SW 1271 (cell line): ENCODE results near the gene DGCR6L.
"Not testable (repeated sequence)": the region's sequence is repeated elsewhere in the genome, so short reads cannot be mapped to it uniquely, and the experiment has no call there.

Source experiments
- DNase-seq, 2 experiments: peaks; one replicate each; lab custom pipeline; 2025; lab: John Stamatoyannopoulos, UW

DGCR6L gene

DNA sequence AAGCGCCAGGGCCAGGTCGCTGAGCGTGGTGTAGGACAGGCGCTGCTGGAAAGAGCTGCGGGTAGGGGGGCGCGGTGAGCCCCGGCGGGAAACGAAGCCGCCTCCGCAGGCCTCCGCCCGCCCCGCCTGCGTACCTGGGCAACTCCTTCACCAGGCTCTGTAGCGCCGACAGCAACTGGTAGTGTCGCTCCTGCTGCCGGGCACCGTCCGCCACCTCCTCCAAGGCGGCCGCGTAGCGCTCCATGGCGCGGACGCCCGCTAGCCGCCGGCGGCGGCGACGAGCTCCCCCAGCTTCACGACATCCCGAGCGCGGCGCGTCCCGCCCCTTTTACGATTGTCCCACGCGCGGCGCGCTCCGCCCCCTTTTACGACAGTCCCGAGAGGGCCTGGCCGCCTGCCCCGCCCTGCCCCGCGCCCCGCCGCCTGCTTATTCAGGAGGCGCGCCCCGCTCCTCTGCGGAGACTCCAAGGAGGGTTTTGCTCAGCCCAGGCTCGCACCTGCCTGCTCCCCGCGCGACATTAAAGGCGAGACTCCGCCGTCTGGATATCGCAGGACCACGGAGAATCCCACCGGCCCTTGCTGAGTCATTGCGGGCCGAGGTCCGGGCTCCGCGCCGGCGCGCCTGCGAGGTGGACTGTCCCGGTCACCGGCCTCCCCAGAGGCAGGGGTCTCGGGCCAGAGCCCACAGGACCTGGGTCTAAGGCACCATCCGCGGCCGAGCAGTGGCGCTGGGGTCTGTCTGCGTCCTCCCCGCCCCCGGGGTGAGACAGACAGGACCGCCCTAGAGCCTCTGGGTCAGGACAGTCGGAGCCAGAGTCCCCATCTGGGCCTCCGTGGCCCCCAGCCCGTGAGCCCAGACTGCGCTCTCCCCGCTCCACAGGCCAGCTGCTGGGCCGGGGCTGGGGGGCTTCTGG lies at the start of gene DGCR6L:
DGCR6L (minus strand) TSS at position 316 of the 914 bp plus-strand sequence; CDS start at position 244, 72 bp downstream.
- DNase-seq = peak; percentile 63 to 83

DNA sequence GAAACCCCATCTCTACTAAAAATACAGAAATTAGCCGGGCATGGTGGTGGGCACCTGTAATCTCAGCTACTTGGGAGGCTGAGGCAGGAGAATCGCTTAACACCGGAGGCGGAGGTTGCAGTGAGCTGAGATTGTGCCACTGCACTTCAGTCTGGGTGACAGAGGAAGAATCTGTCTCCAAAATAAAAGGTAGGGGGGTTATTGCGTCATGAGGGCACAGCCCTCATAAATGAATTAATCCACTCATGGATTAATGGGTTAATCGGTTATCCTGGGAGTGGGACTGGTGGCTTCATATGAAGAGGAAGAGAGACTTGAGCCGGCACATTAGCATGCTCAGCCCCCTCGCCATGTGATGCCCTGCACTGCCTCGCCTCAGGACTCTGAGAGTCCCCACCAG lies 49.0 kb upstream of the DGCR6L start:
- DNase-seq = not testable (repeated sequence)

DNA sequence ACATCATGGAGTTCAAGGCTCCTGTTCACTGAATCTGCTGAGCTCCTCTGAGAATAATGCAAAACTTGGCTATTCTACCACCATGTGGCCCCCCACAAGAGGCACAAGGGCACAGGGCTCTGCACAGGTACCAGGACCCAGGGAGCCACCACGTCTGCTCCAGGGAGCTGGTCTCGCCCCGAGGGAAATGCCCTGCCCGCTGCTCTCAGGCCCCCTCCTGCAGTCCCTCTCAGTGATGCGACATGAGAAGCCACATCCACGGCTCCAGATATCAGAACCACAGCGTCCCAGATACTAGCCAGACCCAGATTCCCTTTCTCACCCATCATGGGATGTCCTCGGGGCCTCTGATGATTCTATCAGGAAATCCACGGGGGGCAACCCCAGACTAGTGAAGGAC lies 47.0 kb upstream of the DGCR6L start:
- not testable (repeated sequence) for DNase-seq

DNA sequence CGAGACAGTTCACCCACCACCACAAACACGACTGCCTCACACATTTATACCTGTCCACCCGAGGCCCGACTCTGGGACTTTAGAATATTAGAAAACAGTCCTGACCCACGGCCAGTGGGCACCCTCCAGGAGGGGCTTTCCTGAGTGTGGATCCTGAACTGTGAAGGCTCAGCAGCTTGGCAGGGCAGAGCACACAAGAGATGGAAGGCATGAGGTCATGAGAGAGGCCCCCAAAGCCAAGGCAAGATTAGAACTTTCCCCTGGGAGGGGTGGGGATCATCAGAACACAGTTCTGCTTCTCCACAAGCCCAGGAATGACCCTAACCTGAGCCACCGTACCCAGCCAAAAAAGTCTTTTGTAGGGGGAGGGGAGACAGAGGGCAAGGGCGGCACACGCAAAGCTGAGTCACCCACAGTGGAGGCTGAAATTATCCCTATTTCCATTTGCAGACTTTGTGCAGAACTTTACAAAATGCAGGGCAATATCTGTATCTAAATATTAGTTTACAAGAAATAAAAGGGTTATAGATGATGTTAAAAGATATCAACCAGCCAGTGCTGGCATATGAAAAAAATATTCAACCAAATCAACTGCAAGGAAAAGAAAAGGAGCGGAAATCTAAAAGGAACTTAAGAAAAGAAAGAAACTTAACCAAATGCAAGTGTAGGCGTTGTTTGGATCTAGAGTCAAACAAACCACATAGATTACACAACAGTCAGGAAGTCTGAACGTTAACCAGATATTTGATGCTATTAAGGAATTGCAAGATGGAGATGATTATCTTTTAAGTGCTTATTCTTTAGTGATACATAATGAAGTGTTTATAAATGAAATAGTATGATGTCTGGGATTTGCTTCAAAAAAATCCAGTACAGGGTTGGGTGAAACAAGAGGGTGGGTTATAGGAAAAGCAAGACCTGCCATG lies 44.7 kb upstream of the DGCR6L start:
- not testable (repeated sequence) for DNase-seq

DNA sequence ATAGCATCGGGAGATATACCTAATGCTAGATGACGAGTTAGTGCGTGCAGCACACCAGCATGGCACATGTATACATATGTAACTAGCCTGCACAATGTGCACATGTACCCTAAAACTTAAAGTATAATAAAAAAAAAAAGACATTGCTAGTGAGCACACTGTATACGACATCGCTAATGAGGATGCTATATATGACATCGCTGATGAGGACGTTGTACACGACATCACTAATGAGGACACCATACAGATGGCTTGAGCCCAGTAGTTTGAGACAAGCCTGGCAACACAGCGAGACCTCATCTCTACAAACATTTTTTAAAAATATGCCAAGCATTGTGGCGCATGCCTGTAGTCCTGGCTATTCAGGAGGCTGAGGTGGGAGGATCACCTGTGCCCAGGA lies 42.5 kb upstream of the DGCR6L start:
- not testable (repeated sequence) for DNase-seq

DNA sequence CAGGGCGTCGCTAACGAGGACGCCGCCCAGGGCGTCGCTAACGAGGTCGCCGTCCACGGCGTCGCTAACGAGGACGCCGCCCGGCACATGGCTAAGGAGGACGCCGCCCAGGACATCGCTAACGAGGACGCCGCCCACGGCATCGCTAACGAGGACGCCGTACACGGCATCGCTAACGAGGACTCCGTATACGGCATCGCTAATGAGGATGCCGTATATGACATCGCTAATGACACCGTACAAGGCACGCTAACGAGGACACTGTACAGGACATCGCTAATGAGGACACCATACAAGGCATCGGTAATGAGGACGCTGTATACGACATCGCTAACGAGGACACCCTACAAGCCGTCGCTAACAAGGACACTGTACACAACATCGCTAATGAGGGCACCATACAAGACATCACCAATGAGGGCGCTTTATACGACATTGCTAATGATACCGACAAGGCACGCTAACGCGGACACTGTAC lies 41.9 kb upstream of the DGCR6L start:
- DNase-seq = not testable (repeated sequence)

DNA sequence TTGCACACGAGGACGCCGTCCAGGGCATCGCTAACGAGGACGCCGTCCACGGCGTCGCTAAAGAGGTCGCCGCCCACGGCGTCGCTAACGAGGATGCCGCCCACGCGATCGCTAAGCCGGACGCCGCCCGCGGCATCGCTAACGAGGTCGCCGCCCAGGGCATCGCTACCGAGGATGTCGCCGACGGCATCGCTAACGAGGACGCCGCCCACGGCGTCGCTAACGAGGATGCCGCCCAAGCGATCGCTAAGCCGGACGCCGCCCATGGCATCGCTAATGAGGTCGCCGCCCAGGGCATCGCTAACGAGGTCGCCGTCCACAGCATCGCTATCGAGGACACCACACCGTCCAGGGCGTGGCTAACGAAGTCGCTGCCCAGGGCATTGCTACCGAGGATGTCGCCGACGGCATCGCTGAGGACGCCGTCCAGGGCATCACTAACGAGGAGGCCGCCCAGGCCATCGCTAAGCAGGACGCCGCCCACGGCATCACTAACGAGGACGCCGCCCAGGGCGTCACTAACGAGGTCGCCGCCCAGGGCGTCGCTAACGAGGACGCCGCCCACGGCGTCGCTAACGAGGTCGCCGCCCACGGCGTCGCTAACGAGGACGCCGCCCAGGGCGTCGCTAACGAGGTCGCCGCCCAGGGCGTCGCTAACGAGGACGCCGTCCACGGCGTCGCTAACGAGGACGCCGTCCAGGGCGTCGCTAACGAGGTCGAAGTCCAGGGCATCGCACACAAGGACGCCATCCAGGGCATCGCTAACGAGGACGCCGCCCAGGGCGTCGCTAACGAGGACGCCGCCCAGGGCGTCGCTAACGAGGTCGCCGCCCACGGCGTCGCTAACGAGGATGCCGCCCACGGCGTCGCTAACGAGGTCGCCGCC lies 41.2 kb upstream of the DGCR6L start:
- DNase-seq = not testable (repeated sequence)

DNA sequence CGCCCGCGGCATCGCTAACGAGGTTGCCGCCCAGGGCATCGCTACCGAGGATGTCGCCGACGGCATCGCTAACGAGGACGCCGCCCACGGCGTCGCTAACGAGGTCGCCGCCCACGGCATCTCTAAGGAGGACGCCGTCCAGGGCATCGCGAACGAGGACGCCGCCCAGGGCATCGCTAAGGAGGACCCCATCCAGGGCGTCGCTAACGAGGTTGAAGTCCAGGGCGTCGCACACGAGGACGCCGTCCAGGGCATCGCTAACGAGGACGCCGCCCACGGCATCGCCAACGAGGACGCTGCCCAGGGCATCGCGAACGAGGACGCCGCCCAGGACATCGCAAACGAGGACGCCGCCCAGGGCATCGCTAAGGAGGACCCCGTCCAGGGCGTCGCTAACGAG lies 40.4 kb upstream of the DGCR6L start:
- DNase-seq = not testable (repeated sequence)

DNA sequence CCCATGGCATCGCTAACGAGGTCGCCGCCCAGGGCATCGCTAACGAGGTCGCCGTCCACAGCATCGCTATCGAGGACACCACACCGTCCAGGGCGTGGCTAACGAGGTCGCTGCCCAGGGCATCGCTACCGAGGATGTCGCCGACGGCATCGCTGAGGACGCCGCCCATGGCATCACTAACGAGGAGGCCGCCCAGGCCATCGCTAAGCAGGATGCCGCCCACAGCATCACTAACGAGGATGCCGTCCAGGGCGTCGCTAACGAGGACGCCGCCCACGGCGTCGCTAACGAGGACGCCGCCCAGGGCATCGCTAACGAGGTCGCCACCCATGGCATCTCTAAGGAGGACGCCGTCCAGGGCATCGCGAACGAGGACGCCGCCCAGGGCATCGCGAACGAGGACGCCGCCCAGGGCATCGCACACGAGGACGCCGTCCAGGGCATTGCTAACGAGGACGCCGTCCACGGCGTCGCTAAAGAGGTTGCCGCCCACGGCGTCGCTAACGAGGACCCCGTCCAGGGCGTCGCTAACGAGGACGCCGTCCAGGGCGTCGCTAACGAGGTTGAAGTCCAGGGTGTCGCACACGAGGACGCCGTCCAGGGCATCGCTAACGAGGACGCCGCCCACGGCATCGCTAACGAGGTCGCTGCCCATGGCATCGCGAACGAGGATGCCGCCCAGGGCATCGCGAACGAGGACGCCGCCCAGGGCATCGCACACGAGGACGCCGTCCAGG lies 38.8 kb upstream of the DGCR6L start:
- DNase-seq = not testable (repeated sequence)

DNA sequence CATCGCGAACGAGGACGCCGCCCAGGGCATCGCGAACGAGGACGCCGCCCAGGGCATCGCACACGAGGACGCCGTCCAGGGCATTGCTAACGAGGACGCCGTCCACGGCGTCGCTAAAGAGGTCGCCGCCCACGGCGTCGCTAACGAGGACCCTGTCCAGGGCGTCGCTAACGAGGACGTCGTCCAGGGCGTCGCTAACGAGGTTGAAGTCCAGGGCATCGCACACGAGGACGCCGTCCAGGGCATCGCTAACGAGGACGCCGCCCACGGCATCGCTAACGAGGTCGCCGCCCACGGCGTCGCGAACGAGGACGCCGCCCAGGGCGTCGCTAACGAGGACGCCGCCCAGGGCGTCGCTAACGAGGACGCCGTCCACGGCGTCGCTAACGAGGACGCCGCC lies 38.1 kb upstream of the DGCR6L start:
- not testable (repeated sequence) for DNase-seq

DNA sequence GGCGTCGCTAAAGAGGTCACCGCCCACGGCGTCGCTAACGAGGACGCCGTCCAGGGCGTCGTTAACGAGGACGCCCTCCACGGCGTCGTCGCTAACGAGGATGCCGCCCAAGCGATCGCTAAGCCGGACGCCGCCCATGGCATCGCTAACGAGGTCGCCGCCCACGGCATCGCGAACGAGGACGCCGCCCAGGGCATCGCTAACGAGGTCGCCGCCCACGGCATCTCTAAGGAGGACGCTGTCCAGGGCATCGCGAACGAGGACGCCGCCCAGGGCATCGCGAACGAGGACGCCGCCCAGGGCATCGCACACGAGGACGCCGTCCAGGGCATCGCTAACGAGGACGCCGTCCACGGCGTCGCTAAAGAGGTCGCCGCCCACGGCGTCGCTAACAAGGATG lies 37.0 kb upstream of the DGCR6L start:
- DNase-seq = not testable (repeated sequence)

DNA sequence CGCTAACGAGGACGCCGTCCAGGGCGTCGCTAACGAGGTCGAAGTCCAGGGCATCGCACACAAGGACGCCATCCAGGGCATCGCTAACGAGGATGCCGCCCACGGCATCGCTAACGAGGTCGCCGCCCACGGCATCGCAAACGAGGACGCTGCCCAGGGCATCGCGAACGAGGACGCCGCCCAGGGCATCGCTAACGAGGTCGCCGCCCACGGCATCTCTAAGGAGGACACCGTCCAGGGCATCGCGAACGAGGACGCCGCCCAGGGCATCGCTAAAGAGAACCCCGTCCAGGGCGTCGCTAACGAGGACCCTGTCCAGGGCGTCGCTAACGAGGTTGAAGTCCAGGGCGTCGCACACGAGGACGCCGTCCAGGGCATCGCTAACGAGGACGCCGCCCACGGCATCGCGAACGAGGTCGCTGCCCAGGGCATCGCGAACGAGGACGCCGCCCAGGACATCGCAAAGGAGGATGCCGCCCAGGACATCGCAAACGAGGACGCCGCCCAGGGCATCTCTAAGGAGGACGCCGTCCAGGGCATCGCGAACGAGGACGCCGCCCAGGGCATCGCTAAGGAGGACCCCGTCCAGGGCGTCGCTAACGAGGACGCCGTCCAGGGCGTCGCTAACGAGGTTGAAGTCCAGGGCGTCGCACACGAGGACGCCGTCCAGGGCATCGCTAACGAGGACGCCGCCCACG lies 36.2 kb upstream of the DGCR6L start:
- not testable (repeated sequence) for DNase-seq

DNA sequence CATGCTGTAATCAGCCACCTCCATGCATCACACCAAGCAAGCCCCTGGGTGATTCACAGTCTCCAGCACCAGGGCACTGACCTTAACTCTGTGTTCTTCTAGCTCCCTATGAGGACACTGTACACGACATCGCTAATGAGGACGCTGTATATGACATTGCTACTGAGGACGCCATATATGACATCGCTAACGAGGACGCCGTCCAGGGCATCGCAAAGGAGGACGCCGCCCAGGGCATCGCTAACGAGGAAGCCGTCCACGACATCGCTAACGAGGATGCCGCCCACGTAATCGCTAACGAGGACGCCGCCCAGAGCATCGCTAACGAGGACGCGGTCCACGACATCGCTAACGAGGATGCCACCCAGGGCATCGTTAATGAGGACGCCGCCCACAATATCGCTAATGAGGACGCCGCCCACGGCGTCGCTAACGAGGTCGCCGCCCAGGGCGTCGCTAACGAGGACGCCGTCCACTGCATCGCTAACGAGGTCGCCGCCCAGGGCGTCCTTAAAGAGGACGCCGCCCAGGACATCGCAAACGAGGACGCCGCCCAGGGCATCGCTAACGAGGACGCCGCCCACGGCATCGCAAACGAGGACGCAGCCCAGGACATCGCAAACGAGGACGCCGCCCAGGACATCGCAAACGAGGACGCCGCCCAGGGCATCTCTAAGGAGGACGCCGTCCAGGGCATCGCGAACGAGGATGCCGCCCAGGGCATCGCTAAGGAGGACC lies 34.5 kb upstream of the DGCR6L start:
- no peak for DNase-seq

DNA sequence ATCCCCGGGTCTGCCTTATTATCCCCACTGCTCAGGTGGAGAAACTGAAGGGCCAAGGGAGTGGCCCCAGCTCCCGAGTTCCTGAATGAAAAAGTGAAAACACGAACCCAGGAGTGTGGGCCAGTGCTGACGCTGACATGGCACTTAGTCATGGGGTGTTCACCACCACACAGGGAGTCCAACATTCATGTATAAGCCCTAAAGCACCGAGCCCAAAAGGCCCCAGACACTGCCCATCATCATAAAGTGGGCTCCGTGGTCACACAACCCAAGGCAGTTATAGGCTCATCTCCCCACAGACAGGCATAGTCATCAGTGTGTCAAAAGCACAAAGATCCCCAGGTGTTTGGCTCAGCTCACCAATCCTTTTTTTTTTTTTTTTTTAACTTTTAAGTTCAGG lies 32.7 kb upstream of the DGCR6L start:
- not testable (repeated sequence) for DNase-seq

DNA sequence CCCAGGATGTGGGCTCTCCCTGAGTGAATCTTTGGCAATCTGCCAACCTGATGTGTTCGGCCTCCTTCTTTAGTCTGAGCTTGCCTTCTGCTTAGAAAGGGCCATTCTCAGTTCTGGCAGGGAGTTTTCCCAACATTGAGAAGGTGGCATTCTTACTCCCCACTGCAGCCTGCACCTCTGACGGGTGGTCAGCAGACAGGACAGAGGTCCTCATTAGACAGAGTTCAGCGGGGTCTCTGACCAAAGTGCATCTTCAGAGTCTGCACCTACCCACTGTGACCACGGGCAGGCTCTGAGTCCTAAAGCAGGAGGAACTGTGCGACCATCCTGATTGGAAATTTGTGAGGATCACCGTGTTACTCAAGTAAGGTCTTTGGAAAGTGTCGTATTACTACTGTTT lies 26.7 kb upstream of the DGCR6L start:
- DNase-seq = not testable (repeated sequence)

DNA sequence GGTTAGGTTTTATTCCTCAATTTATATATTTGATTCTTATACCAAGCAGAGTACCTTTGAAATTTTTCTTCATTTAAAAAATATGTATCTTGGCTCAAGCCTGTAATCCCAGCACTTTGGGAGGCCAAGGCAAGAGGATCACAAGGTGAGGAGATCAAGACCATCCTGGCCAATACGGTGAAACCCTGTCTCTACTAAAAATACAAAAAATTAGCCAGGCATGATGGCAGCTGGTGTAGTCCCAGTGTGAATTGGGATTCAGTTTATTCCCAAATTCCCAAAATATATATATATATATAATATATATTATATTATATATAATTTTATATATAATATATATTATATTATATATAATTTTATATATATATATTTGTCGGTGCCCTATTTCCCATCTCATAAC lies 18.4 kb upstream of the DGCR6L start:
- not testable (repeated sequence) for DNase-seq

DNA sequence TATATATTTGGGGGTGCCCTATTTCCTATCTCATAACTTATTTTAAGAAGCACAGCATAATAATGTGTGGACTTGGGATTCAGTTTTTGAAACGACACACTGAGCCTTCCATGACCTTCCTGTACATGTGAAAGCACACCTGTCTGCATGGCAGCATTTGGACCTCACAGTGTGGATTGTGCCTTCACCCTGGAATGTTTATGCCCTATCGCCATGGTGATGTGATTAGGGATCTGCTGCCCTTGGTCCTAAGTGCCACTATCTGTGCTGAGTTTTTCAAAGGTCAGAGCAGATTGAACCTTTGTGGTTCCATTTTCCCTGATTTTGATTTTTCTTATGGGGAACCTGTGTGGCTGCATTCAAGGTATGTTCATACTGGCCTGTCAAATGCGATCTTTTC lies 17.9 kb upstream of the DGCR6L start:
- DNase-seq = not testable (repeated sequence)

DNA sequence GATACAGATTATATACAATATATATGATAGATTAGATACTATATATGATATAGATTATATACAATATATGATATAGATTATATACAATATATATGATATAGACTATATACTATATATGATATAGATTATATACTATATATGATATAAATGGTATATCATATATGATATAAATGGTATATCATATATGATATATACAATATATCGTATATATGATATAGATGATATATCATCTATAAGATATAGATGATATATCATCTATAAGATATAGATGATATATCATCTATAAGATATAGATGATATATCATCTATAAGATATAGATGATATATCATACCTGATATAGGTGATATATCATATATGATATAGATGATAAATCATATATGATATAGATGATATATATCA lies 16.7 kb upstream of the DGCR6L start:
- not testable (repeated sequence) for DNase-seq

DNA sequence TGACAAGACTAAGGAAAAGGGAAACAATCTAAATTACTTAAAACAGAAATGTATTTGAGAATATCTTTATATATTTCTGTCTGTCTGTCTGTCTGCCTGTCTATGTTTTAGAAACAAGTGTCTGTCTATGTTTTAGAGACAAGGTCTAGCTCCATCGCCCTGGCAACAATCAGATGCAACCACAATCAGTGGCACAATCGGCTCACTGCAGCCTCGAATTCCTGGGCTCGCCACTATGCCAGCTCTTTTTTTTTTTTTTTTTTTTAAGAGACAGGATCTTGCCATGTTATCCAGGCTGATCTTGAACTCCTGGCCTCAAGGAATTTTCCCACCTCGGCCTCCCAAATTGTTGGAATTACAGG lies 8.7 kb upstream of the DGCR6L start:
- peak in 1 of 2 experiments; percentile 14 for DNase-seq
